ENCODE results near the gene CCDC7. TPM values are rescaled to one million over a fixed set of nuclear protein-coding genes. Genes with fewer than 3 reads are reported as not detected.
A peak's percentile ranks its signal among the peaks of the same experiment; 100 is the strongest.
"Not testable (repeated sequence)": the region's sequence is repeated elsewhere in the genome, so short reads cannot be mapped to it uniquely, and the experiment has no call there.

The CCDC7 gene
- total RNA-seq, 1 donor from 2014 or later: 24.7 TPM

DNA sequence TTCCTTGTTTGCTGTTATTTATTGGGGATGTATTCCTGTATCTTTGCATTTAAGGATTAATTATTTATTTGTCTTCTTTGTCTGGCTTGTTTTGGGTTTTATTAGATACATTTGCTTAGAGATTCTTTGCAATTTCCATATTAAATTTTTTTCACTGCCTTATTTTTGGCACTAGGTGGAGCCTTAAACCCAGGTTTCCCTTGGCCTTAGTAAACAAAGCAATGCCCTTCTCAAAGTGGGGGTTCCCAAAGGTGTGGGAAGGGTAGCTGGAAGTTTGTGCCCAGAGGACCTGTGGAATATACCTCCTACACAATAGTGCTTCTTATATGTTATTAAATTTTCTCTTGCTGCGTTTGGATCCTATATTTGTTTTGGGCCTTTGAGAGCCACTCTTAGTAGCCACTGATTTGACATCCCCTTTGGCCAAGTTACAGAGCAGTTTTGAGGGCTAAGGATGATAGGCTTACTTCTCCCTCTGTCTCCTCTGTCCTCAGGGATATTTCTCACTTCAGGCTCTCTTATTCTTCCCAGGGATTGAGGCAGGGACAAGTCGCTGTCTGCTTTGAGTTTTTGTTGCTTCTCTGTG, 349.8 kb downstream of the CCDC7 start:
- H3K9me3 ChIP-seq (replicated peaks): no peaks in the 10 kb centered on the region
- intact Hi-C loops (cut with micrococcal nuclease): loop anchor here (2.0 kb wide), 1 partner anchor 213 kb away; no protein-coding TSS in a partner anchor
- TF ChIP-seq, protein P1, sequence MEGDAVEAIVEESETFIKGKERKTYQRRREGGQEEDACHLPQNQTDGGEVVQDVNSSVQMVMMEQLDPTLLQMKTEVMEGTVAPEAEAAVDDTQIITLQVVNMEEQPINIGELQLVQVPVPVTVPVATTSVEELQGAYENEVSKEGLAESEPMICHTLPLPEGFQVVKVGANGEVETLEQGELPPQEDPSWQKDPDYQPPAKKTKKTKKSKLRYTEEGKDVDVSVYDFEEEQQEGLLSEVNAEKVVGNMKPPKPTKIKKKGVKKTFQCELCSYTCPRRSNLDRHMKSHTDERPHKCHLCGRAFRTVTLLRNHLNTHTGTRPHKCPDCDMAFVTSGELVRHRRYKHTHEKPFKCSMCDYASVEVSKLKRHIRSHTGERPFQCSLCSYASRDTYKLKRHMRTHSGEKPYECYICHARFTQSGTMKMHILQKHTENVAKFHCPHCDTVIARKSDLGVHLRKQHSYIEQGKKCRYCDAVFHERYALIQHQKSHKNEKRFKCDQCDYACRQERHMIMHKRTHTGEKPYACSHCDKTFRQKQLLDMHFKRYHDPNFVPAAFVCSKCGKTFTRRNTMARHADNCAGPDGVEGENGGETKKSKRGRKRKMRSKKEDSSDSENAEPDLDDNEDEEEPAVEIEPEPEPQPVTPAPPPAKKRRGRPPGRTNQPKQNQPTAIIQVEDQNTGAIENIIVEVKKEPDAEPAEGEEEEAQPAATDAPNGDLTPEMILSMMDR (IDR thresholded peaks at IDR 0.05; ENCODE audit: borderline replicate concordance): peak; percentile 81
- H3K4me3 ChIP-seq: no peak overlapping the region
- H3K27ac ChIP-seq (replicated peaks): no peak overlapping the region
- H3K36me3 ChIP-seq: no peaks in the 10 kb centered on the region
- H3K27me3 ChIP-seq (ENCODE audit: low read depth): no peaks in the 10 kb centered on the region
- no peaks in the 10 kb centered on the region for H3K4me1 ChIP-seq
- DNase-seq: no peak

DNA sequence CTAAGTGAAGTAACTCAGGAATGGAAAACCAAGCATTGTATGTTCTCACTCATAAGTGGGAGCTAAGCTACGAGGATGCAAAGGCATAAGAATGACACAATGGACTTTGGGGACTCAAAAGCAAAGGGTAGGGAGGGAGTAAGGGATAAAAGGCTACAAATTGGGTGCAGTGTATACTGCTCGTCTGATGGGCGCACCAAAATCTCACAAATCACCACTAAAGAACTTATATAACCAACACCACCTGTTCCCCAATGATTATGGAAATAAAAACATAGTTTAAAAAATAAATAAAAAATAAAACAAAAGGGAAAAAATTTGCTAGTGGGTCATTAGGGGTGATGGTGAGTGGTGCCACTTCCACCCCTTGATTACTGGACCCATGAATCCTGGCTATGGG, 351.5 kb downstream of the CCDC7 start:
- H3K4me3 ChIP-seq; H3K36me3 ChIP-seq; H3K9me3 ChIP-seq (replicated peaks); DNase-seq; intact Hi-C loops (cut with micrococcal nuclease); H3K4me1 ChIP-seq; H3K27ac ChIP-seq (replicated peaks); H3K27me3 ChIP-seq (ENCODE audit: low read depth): not testable (repeated sequence)

GRCh38 chr10:32846974-32847373, 401.0 kb downstream of the CCDC7 start:
- H3K4me3 ChIP-seq: no peak overlapping the region
- H3K36me3 ChIP-seq: no peaks in the 10 kb centered on the region
- H3K4me1 ChIP-seq: no peaks in the 10 kb centered on the region
- intact Hi-C loops (cut with micrococcal nuclease): no loop called here
- TF ChIP-seq, protein P1 (IDR thresholded peaks at IDR 0.05; ENCODE audit: borderline replicate concordance): no peak
- no peak for DNase-seq
- no peaks in the 10 kb centered on the region for H3K27me3 ChIP-seq (ENCODE audit: low read depth)
- no peaks in the 10 kb centered on the region for H3K9me3 ChIP-seq (replicated peaks)
- no peak overlapping the region for H3K27ac ChIP-seq (replicated peaks)

DNA sequence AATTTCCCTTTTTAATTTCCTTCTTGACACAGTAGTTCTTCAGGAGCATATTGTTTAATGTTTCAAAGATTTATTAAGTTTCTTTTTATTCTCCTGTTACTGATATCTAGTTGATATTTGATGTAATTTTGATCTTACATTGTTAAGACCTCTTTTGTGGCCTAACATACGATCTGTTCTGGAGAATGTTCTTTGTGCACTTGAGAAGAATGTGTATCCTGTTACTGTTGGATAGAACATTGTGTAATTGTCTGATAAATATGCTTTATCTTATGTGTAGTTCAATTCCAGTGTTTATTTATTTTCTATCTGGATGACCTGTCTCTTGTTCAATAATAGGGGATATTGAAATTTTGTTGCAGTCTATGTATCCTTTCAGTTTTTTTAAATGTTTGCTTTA, 405.4 kb downstream of the CCDC7 start:
- no peaks in the 10 kb centered on the region for H3K36me3 ChIP-seq
- H3K4me3 ChIP-seq: no peak overlapping the region
- H3K27me3 ChIP-seq (ENCODE audit: low read depth): no peaks in the 10 kb centered on the region
- TF ChIP-seq, protein P1 (IDR thresholded peaks at IDR 0.05; ENCODE audit: borderline replicate concordance): no peak
- no peaks in the 10 kb centered on the region for H3K4me1 ChIP-seq
- no peak for DNase-seq
- no peaks in the 10 kb centered on the region for H3K9me3 ChIP-seq (replicated peaks)
- intact Hi-C loops (cut with micrococcal nuclease): no loop called here
- no peak overlapping the region for H3K27ac ChIP-seq (replicated peaks)

DNA sequence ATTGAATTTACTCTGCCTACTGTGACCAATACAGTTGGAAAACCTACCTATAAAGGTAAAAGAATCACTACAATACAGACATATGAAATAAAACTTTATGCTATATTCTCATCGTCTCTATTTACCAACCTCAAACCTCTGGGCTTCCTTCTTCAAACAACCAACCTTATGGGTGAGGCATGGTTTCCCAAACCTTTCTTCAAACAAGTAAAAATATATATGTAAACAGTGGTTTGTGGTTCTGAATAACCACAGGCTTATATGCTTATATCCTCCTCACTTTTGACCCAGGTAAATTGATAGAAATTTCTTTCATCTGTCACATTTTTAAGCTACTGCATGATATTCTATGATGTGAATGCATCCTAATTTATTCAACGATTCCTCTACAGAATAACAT, 408.5 kb downstream of the CCDC7 start:
- no peaks in the 10 kb centered on the region for H3K4me1 ChIP-seq
- intact Hi-C loops (cut with micrococcal nuclease): no loop called here
- H3K9me3 ChIP-seq (replicated peaks): no peaks in the 10 kb centered on the region
- H3K36me3 ChIP-seq: no peaks in the 10 kb centered on the region
- H3K27ac ChIP-seq (replicated peaks): no peak overlapping the region
- no peaks in the 10 kb centered on the region for H3K27me3 ChIP-seq (ENCODE audit: low read depth)
- TF ChIP-seq, protein P1 (IDR thresholded peaks at IDR 0.05; ENCODE audit: borderline replicate concordance): no peak
- no peak overlapping the region for H3K4me3 ChIP-seq
- DNase-seq: no peak

GRCh38 chr10:32865170-32865569, 419.2 kb downstream of the CCDC7 start:
- Histone ChIP-seq H3K4me3 (no peak overlapping the region), H3K27me3 (ENCODE audit: low read depth) (no peaks in the 10 kb centered on the region), H3K9me3 (replicated peaks) (peaks cover 13% of the 10 kb centered on the region), H3K36me3 (no peaks in the 10 kb centered on the region), H3K27ac (replicated peaks) (no peak overlapping the region), H3K4me1 (no peaks in the 10 kb centered on the region)
- no peak for DNase-seq
- intact Hi-C loops (cut with micrococcal nuclease): no loop called here
- TF ChIP-seq, protein P1 (IDR thresholded peaks at IDR 0.05; ENCODE audit: borderline replicate concordance): no peak
